Measurements from ENCODE around the gene KRTAP10-2.

- TF ChIP-seq GATA3 (IDR thresholded peaks at IDR 0.05; ENCODE audit: low read depth, low read length) (no peak), GATA2 (IDR thresholded peaks at IDR 0.05; ENCODE audit: low read depth, low read length) (no peak)
Measured at GRCh38 chr21:44596068-44596725, 44.9 kb upstream of the KRTAP10-2 start.

Data from SH-SY5Y (cell line).